M059J (cell line): Measurements from ENCODE around the gene ARHGAP32. TPM values are rescaled to one million over a fixed set of nuclear protein-coding genes. Genes with fewer than 3 reads are reported as not detected.

Experiments used
- DNase-seq: peaks from one replicate; pipeline ENCODE4 v3.0.0-alpha.2; 2012; ENCODE audit warnings: low read depth
- total RNA-seq: library from RNA; depleted of rRNA; stranded (reverse); fragments of >200 nt; shearing (Covaris generic); gene quantifications from 2 replicates; pipeline ENCODE4 v1.2.3, GENCODE V29; 2014

Gene ARHGAP32
- total RNA-seq, 1 experiment from 2014 or later: 8.5 TPM

GRCh38 chr11:128961645-128962044, 230.5 kb downstream of the ARHGAP32 start:
- no peak for DNase-seq

GRCh38 chr11:128957202-128957482, 235.0 kb downstream of the ARHGAP32 start:
- DNase-seq: no peak

DNA sequence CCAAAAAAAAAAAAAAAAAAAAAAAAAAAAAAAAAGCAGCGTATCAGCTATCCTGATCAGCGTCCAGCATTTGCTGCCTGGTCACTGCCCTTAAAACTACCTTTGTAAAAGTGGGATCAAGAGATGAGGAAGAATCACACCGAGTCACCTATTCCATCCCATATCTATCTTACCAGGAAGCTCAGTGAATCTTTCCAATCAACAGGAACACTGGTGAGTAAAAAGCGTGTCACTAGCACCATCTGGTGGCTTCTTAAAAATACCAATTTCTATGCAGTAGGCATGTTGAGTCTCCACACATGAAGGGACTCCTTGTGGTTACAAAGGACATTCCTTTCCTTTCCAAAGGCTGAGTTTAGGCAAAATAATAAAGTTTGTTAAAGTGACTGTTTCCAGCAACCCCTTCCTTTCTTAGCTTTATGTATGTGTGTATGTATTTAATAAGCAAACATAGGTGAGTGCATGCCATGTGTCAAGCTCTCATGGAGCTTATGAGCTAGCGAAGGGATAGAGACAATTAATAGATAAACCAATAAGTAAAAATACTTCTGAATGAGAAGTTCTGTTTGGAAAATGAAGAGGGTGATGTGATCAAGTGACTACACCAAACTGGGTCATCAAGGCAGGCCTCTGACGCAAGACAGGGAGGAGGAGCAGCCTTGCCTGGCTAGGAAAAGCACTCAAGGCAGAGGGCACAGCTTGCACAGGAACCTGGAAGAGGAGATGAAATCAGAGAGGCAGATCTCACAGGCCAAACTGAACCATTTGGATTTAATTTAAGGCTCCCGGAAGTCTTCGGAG, 235.5 kb downstream of the ARHGAP32 start:
- DNase-seq: peak; percentile 80

DNA sequence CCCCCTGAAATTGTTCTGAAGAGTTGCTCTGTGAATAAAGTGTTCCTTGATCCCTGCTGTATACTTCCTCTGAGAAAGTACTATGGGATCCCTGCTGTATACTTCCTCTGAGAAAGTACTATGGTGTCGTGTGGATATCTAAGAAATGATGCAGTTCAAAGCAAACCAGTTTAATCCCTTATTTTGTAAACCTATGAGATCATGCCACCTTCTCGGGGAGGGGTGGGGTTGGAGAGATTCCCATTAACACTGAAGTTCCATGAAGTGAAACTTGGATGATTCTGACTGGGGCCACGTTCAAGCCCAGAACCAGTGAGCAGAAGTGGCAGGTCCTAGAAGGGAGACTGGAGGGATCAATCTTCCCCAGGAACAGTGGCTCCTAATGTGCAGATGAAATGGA, 236.5 kb downstream of the ARHGAP32 start:
- no peak for DNase-seq

- DNase-seq: no peak
These were observed 239.0 kb downstream of the ARHGAP32 start for GRCh38 chr11:128953151-128953550.

GRCh38 chr11:128949791-128950454, 242.2 kb downstream of the ARHGAP32 start:
- DNase-seq: no peak

GRCh38 chr11:128948583-128948982, 243.5 kb downstream of the ARHGAP32 start:
- DNase-seq: peak; percentile 9

DNA sequence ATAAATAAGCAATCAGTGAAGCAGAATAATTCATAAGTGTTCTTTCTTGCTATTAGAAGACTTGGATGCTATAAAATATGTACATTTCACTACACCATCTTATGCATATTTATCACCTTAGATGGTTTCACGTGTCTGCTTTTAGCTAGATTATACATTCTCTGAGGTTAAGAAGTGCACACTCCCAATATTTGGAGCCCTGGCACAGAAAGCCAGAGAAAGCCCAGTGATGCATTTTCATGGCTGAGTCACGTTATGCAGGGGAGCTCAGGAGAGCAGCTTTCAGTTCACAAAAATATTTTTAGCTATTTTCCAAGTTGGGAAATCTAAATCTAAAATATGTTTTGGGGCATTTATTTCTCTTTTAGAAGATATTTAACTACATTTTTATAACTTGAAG, 244.4 kb downstream of the ARHGAP32 start:
- no peak for DNase-seq

GRCh38 chr11:128946648-128947047, 245.5 kb downstream of the ARHGAP32 start:
- no peak for DNase-seq

- DNase-seq: no peak
These were observed 248.6 kb downstream of the ARHGAP32 start for GRCh38 chr11:128943428-128943976.

DNA sequence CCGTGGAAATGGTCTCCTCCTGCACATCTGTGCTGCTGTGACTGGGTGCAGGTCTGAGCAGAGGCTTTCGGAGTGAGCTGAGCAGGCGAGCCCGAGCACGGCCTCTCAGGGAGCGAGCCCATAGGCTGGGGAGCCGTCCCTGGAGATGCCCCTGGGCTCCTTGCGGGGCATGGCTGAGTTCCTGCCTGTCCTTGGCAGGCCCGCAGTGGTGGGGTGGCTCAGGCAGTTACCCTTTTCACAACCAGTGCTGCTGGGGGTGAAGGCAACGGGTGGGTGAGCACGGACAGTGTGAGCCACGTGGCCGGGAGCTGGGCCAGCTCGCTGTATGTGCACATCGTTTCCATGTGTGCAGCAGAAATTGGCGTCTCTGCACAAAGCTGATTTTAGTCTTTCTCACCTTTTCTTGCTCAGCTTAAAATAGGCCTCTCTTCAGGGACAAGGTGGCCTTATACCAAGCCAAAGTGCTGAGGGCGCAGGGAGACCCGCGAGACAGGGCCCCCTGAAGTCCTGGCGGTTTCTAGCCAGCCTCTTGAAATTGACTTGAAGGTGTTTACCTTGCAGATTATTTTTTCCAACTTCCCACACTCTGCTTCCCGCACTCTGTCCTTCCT, 249.2 kb downstream of the ARHGAP32 start, which contains the start of gene TP53AIP1:
Gene TP53AIP1, minus strand, starts transcription at position 55 of the 611 bp plus-strand sequence. CDS start 5,053 bp downstream, outside the sequence.
- DNase-seq: no peak

- DNase-seq: no peak
These were observed 249.9 kb downstream of the ARHGAP32 start for GRCh38 chr11:128942272-128942612.

GRCh38 chr11:128941573-128942271, 250.4 kb downstream of the ARHGAP32 start:
- DNase-seq: no peak

- no peak for DNase-seq
These were observed 251.0 kb downstream of the ARHGAP32 start for GRCh38 chr11:128941110-128941509.

GRCh38 chr11:128940603-128941002, 251.5 kb downstream of the ARHGAP32 start:
- no peak for DNase-seq

- DNase-seq: no peak
These were observed 252.0 kb downstream of the ARHGAP32 start for GRCh38 chr11:128940156-128940555.

- DNase-seq: no peak
These were observed 252.5 kb downstream of the ARHGAP32 start for GRCh38 chr11:128939591-128939990.

DNA sequence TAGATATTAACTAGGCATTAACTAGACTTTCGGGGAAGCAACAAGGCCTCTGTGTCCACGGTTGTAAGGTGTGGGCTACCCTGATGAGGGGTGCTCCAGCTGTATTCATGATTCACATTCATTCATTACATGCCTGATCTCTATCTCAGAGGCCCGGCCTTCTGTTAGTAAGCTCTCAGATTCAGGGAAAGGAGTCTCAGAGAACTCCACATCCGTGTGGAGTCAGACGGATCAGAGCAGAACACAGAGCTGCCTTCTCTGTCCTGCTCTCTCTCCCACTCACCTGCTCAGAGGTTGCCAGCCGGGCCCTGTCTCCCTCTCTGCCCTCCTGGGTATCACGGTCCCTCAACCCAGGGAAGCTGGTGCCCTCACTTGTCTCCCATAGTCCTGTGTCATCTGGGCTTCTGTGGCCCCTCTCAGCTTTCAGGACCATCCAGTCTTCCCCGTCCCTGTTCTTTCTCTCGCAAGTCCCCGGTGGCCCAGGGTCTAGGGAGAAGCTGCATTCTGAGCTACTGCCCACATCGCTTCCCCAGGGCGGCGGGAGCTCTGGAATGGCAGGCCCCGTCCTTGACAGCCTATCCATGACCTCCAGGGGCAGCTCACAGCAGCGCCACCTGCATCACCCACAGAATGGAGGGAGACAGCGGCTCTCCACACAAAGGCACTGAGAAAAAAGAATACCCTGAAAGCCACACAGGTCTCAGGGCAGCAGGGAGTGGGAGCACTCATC, 253.8 kb downstream of the ARHGAP32 start:
- DNase-seq: no peak

DNA sequence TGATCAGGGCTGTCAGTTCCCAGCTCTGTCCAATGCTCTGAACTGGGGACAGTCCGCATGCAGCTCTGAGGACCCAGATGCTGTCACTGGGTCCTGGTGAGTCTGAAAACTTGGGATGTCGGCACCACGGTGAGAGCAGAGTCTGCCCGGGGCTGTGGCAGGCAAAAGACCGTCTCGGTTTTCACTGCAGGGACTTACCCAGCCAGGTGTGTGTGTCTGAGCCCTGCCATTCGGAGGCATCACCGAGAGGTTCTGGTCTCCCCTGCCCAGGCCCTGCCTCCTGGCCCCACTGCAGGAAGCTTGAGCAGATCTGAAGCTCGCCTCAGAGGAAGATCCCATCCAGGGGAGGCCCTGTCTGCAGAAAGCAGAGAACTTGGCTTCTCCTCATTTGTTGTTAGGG, 254.6 kb downstream of the ARHGAP32 start:
- no peak for DNase-seq

- peak; percentile 36 for DNase-seq
These were observed 255.4 kb downstream of the ARHGAP32 start for GRCh38 chr11:128936606-128937251.

DNA sequence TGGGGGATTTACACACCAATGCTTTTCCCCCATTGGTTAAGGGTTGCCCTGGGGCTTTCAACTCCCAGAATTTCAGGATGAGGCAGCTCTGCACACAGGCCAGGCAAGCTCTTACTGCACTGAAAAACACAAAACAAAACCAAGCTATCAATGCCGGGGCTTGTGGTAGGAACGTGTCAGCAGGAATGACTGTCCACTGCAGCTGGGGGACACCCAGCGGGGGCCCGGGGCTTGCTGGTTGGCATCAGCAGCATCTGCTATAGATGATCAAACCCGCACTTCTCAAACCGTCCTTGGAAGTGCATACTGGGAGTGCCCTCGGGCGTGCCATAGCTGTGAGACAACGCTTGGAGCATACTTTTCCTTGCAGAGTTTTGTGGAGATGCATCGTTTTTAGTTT, 257.2 kb downstream of the ARHGAP32 start:
- DNase-seq: no peak
